ENCODE measurements around the gene MAN2C1. TPM values are rescaled to one million over a fixed set of nuclear protein-coding genes. Genes with fewer than 3 reads are reported as not detected.
"Not testable (repeated sequence)": the region's sequence is repeated elsewhere in the genome, so short reads cannot be mapped to it uniquely, and the experiment has no call there.

MAN2C1 gene
- total and polyA plus RNA-seq, 7 donors, result 54.0 to 124 (median 86.5) TPM

GRCh38 chr15:75353604-75354003, 14.8 kb downstream of the MAN2C1 start:
- 83 to 85% (median 84%) methylated on average over 7 of the region's 7 CpGs for WGBS, 3 donors
- no peak overlapping the region for H3K4me3 ChIP-seq
- TF ChIP-seq, protein P1, sequence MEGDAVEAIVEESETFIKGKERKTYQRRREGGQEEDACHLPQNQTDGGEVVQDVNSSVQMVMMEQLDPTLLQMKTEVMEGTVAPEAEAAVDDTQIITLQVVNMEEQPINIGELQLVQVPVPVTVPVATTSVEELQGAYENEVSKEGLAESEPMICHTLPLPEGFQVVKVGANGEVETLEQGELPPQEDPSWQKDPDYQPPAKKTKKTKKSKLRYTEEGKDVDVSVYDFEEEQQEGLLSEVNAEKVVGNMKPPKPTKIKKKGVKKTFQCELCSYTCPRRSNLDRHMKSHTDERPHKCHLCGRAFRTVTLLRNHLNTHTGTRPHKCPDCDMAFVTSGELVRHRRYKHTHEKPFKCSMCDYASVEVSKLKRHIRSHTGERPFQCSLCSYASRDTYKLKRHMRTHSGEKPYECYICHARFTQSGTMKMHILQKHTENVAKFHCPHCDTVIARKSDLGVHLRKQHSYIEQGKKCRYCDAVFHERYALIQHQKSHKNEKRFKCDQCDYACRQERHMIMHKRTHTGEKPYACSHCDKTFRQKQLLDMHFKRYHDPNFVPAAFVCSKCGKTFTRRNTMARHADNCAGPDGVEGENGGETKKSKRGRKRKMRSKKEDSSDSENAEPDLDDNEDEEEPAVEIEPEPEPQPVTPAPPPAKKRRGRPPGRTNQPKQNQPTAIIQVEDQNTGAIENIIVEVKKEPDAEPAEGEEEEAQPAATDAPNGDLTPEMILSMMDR (IDR thresholded peaks at IDR 0.05), result no peak
- no peak overlapping the region for H3K27ac ChIP-seq
- intact Hi-C loops (cut with DNase I), result no loop called here
- H3K36me3 ChIP-seq (ENCODE audit: insufficient read depth in 1 of 2, low read depth in 1 of 2), result peaks cover 8 to 41% of the 10 kb centered on the region in 2 donors
- no peaks in the 10 kb centered on the region for H3K27me3 ChIP-seq (ENCODE audit: insufficient read depth in 3 of 3, low read length in 2 of 3)
- no peak for ATAC-seq
- H3K9me3 ChIP-seq, result no peaks in the 10 kb centered on the region
- H3K4me1 ChIP-seq, result peaks cover 5% of the 10 kb centered on the region
- no peak for DNase-seq

DNA sequence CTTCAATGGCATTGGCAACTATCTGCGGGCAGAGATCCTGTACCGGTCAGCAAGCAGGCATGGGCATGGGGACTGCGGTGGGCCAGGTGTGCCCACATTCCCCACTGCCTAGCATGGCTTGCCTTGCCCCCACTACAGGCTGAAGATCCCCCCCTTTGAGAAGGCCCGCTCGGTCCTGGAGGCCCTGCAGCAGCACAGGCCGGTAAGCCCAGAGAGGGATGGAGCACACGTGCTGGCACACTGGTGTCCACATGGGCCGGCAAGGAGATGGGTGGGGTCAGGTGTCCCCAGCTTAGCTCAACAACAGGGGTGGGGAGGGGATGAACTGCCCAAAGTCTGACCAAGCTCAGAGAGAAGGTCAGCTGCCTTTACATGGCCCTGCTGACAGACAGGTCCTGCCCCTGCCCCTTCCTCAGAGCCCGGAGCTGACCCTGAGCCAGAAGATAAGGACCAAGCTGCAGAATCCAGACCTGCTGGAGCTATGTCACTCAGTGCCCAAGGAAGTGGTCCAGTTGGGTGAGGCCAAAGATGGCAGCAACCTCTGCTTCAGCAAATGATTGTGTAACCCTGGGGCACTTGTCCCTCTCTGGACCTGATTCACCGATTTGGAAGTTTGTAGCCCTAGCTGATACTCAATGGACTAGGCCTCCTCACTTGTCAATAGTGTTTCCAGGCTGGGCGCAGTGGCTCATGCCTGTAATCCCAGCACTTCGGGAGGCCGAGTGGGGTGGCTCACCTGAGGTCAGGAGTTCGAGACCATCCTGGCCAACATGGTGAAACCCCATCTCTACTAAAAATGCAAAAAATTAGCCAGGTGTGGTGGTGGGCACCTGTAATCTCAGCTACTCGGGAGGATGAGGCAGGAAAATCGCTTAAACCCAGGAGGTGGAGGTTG, 16.0 kb downstream of the MAN2C1 start:
- no peak overlapping the region for H3K4me3 ChIP-seq
- H3K27ac ChIP-seq, result no peak overlapping the region
- TF ChIP-seq, protein P1 (IDR thresholded peaks at IDR 0.05), result no peak
- intact Hi-C loops (cut with DNase I), result no loop called here
- no peaks in the 10 kb centered on the region for H3K9me3 ChIP-seq
- 84 to 86% (median 86%) methylated on average over 14 to 16 of the region's 16 CpGs for WGBS, 3 donors
- DNase-seq (no peak), ATAC-seq (no peak)
- no peaks in the 10 kb centered on the region for H3K27me3 ChIP-seq (ENCODE audit: insufficient read depth in 3 of 3, low read length in 2 of 3)
- peaks cover 8 to 29% of the 10 kb centered on the region in 2 donors for H3K36me3 ChIP-seq (ENCODE audit: insufficient read depth in 1 of 2, low read depth in 1 of 2)
- peaks cover 8% of the 10 kb centered on the region for H3K4me1 ChIP-seq

DNA sequence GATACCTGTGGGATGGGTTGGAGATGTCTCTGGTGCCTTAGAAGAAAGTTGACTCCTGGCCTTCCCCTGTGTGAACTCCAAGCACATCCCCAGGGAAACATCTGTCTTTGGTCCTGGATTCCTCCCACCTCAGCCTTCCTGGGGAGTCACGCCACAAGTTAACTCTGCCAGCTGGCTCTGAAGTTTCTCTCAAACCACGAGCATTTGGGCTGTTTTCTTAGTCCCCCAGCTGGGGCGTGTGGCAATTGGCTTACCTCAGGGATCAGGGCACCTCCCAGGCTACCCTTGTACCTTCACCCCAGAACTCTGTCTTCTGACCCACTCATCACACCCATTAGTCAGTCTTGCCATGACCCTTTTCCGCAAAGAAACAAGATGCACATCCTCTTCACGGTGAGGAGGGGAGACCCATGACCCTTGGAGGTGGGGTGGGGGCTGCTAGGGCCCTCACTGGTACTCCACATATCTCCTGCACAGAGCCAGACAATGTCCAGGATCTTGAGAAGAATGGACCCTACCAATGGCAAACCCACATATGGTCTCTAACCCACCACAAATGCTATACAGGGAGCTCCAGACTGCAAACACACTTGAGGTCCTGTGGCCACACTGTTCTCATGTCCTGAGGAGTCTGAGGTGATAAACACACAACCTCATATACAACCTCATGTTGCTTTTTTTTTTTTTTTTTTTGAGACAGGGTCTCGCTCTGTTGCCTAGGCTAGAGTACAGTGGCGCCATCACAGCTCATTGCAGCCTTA, 17.6 kb downstream of the MAN2C1 start:
- 61 to 73% (median 62%) methylated on average over 7 of the region's 7 CpGs for WGBS, 3 donors
- Histone ChIP-seq H3K4me3 (no peak overlapping the region), H3K36me3 (ENCODE audit: insufficient read depth in 1 of 2, low read depth in 1 of 2) (peaks cover 1 to 13% of the 10 kb centered on the region in 2 donors), H3K4me1 (peaks cover 8% of the 10 kb centered on the region), H3K27me3 (ENCODE audit: insufficient read depth in 3 of 3, low read length in 2 of 3) (no peaks in the 10 kb centered on the region), H3K9me3 (no peaks in the 10 kb centered on the region), H3K27ac (no peak overlapping the region)
- intact Hi-C loops (cut with DNase I), result no loop called here
- peak in 1 of 2 donors; percentile 38 for DNase-seq
- ATAC-seq, result no peak
- TF ChIP-seq, protein P1 (IDR thresholded peaks at IDR 0.05), result no peak

- H3K36me3 ChIP-seq (ENCODE audit: insufficient read depth in 1 of 2, low read depth in 1 of 2), result peaks cover 0 to 5% of the 10 kb centered on the region in 2 donors
- no peaks in the 10 kb centered on the region for H3K9me3 ChIP-seq
Measured at GRCh38 chr15:75349851-75350588, 18.4 kb downstream of the MAN2C1 start.

GRCh38 chr15:75349351-75349669, 19.1 kb downstream of the MAN2C1 start:
- H3K9me3 ChIP-seq; H3K27me3 ChIP-seq (ENCODE audit: insufficient read depth in 3 of 3, low read length in 2 of 3); H3K4me3 ChIP-seq; H3K27ac ChIP-seq; ATAC-seq; H3K36me3 ChIP-seq (ENCODE audit: insufficient read depth in 1 of 2, low read depth in 1 of 2); intact Hi-C loops (cut with DNase I); DNase-seq; H3K4me1 ChIP-seq: not testable (repeated sequence)
- WGBS, 3 donors, result 74 to 82% (median 78%) methylated on average over 8 of the region's 8 CpGs

More at GRCh38 chr15:75349851-75350588, 18.4 kb downstream of the MAN2C1 start:
- no peak for DNase-seq
- 67 to 77% (median 71%) methylated on average over 7 to 9 of the region's 9 CpGs for WGBS, 3 donors
- TF ChIP-seq, protein P1 (IDR thresholded peaks at IDR 0.05), result no peak
- intact Hi-C loops (cut with DNase I), result no loop called here
- peaks cover 8% of the 10 kb centered on the region for H3K4me1 ChIP-seq
- no peak overlapping the region for H3K4me3 ChIP-seq
- no peaks in the 10 kb centered on the region for H3K27me3 ChIP-seq (ENCODE audit: insufficient read depth in 3 of 3, low read length in 2 of 3)
- no peak overlapping the region for H3K27ac ChIP-seq
- peak in 2 of 4 donors; percentile 7 to 10 for ATAC-seq
